Neuronal stem cell (in vitro differentiated cells): Measurements from ENCODE around the gene MRFAP1.
"Not testable (repeated sequence)": the region's sequence is repeated elsewhere in the genome, so short reads cannot be mapped to it uniquely, and the experiment has no call there.

Experiments used
- DNase-seq: peaks from one replicate; pipeline ENCODE4 v3.0.0-alpha.2; 2013; ENCODE audit warnings: low spot score
- H2AFZ ChIP-seq: one replicate; pipeline ENCODE4 v1.6.1; 2013; ENCODE audit warnings: mild to moderate bottlenecking, low read length, inconsistent platforms
- H2AK5ac ChIP-seq: 2 replicates; pipeline ENCODE4 v1.6.1; 2013; ENCODE audit warnings: low read depth, mild to moderate bottlenecking, inconsistent platforms, low read length, moderate library complexity, mixed read lengths
- H2BK120ac ChIP-seq: 2 replicates; pipeline ENCODE4 v1.6.1; 2013; ENCODE audit warnings: low read depth, mild to moderate bottlenecking, inconsistent platforms, low read length, moderate library complexity, mixed read lengths
- H2BK12ac ChIP-seq: one replicate; pipeline ENCODE4 v1.6.1; 2013; ENCODE audit warnings: low read length, inconsistent platforms
- H2BK15ac ChIP-seq: 2 replicates; pipeline ENCODE4 v1.6.1; 2013; ENCODE audit warnings: mild to moderate bottlenecking, low read length, inconsistent platforms, mixed read lengths
- H2BK5ac ChIP-seq: one replicate; pipeline ENCODE4 v1.6.1; 2013; ENCODE audit warnings: inconsistent platforms, mild to moderate bottlenecking, low read length, moderate library complexity
- H3K14ac ChIP-seq: one replicate; pipeline ENCODE4 v1.6.1; 2013; ENCODE audit warnings: low read length, inconsistent platforms
- H3K18ac ChIP-seq: 2 replicates; pipeline ENCODE4 v1.6.1; 2013; ENCODE audit warnings: low read length, inconsistent platforms
- H3K23ac ChIP-seq: 2 replicates; pipeline ENCODE4 v1.6.1; 2013; ENCODE audit warnings: low read depth, mild to moderate bottlenecking, mixed read lengths, low read length, inconsistent platforms; ENCODE audit not compliant: poor library complexity
- H3K27ac ChIP-seq: replicated peaks from 3 replicates; pipeline ENCODE4 v1.5.1; 2013; ENCODE audit warnings: low read length, inconsistent platforms
- H3K27me3 ChIP-seq, 3 experiments: 2 replicates each; pipeline ENCODE4 v1.6.1; 2013; ENCODE audit warnings: low read length in 3 of 3, mild to moderate bottlenecking in 2 of 3, inconsistent platforms in 1 of 3, low read depth in 1 of 3, mixed read lengths in 1 of 3, moderate library complexity in 1 of 3; ENCODE audit not compliant: control insufficient read depth in 3 of 3, insufficient read depth in 3 of 3
- H3K36me3 ChIP-seq, 2 donors: replicated peaks in 1 of 2; 2 replicates each; pipeline ENCODE4 v1.6.1; 2013; ENCODE audit warnings: low read length in 2 of 2; ENCODE audit not compliant: control insufficient read depth in 2 of 2, insufficient read depth in 2 of 2
- H3K4ac ChIP-seq: 2 replicates; pipeline ENCODE4 v1.6.1; 2013; ENCODE audit warnings: inconsistent platforms, mild to moderate bottlenecking, low read length, moderate library complexity
- H3K4me1 ChIP-seq, 2 donors: 1 replicate in 1 of 2; 2 replicates in 1 of 2; pipeline ENCODE4 v1.6.1; 2013; ENCODE audit warnings: low read length in 2 of 2, low read depth in 1 of 2; ENCODE audit not compliant: control insufficient read depth in 2 of 2, insufficient read depth in 1 of 2
- H3K4me2 ChIP-seq: one replicate; pipeline ENCODE4 v1.6.1; 2013; ENCODE audit warnings: mild to moderate bottlenecking, low read length, inconsistent platforms; ENCODE audit not compliant: insufficient read depth, poor library complexity, severe bottlenecking
- H3K4me3 ChIP-seq, 2 donors: 2 replicates each; pipeline ENCODE4 v1.5.1; 2013; ENCODE audit warnings: low read length in 2 of 2, mild to moderate bottlenecking in 2 of 2, inconsistent platforms in 1 of 2, moderate library complexity in 1 of 2
- H3K79me1 ChIP-seq: one replicate; pipeline ENCODE4 v1.6.1; 2013; ENCODE audit warnings: low read depth, mild to moderate bottlenecking, inconsistent platforms, low read length, moderate library complexity
- H3K9ac ChIP-seq: one replicate; pipeline ENCODE4 v1.6.1; 2013; ENCODE audit warnings: mild to moderate bottlenecking, low read depth, low read length, inconsistent platforms; ENCODE audit not compliant: poor library complexity
- H3K9me3 ChIP-seq, 2 donors: replicated peaks in 1 of 2; 2 replicates each; pipeline versions ENCODE3 to v1.6.1; 2013; ENCODE audit warnings: low read length in 2 of 2, mild to moderate bottlenecking in 2 of 2, inconsistent platforms in 1 of 2, low read depth in 1 of 2, mixed read lengths in 1 of 2, moderate library complexity in 1 of 2; ENCODE audit not compliant: control insufficient read depth in 2 of 2, insufficient read depth in 1 of 2
- H4K8ac ChIP-seq: one replicate; pipeline ENCODE4 v1.6.1; 2013; ENCODE audit warnings: low read depth, mild to moderate bottlenecking, inconsistent platforms, low read length, moderate library complexity
- H4K91ac ChIP-seq: one replicate; pipeline ENCODE4 v1.6.1; 2013; ENCODE audit warnings: low read length, low read depth, mild to moderate bottlenecking, inconsistent platforms; ENCODE audit not compliant: poor library complexity
- WGBS, 2 donors: extraction: QIAGEN DNeasy Blood & Tissue Kit; methylation state at CpG; one replicate each; pipeline ENCODE4 v1.1.7; 2013; ENCODE audit warnings: missing lambda C conversion rate in 2 of 2, mixed read lengths in 1 of 2; ENCODE audit not compliant: insufficient read length in 2 of 2, insufficient replicate concordance in 1 of 2; ENCODE audit errors: extremely low coverage in 2 of 2; 5-methylcytosine and 5-hydroxymethylcytosine counted together

The MRFAP1 gene

GRCh38 chr4:6673191-6673659, 32.7 kb downstream of the MRFAP1 start:
- not testable (repeated sequence) for DNase-seq, H4K91ac ChIP-seq, H2BK5ac ChIP-seq, H3K23ac ChIP-seq, H3K4ac ChIP-seq, H2AK5ac ChIP-seq, H3K9ac ChIP-seq, H3K14ac ChIP-seq, H3K4me1 ChIP-seq, H3K27me3 ChIP-seq, H2BK15ac ChIP-seq, H3K9me3 ChIP-seq, H3K18ac ChIP-seq, H4K8ac ChIP-seq, H2BK120ac ChIP-seq, H3K79me1 ChIP-seq, H2BK12ac ChIP-seq
- peaks cover 13 to 23% of the 10 kb centered on the region in 2 donors for H3K36me3 ChIP-seq
- H3K27ac ChIP-seq: peak overlapping the region; percentile 69
- peak overlapping the region; percentile 61 for H3K4me2 ChIP-seq
- H2AFZ ChIP-seq: peak overlapping the region; percentile 90
- WGBS, 2 donors: no CpG with 5 or more reads among the region's 14 CpGs
- H3K4me3 ChIP-seq: peak overlapping the region; percentile 60 to 75

GRCh38 chr4:6673660-6674499, 33.4 kb downstream of the MRFAP1 start:
- Histone ChIP-seq H3K27me3 (peaks cover 0 to 6% (median 0%) of the 10 kb centered on the region in 3 experiments), H3K4ac (no peak overlapping the region), H3K4me2 (peak overlapping the region; percentile 82), H3K18ac (peak overlapping the region; percentile 89), H2AFZ (peak overlapping the region; percentile 90), H4K8ac (no peak overlapping the region), H2BK5ac (peak overlapping the region; percentile 31), H3K79me1 (peaks cover 8% of the 10 kb centered on the region), H3K23ac (peak overlapping the region; percentile 92), H3K4me3 (peak overlapping the region; percentile 60 to 95), H2AK5ac (peak overlapping the region; percentile 17), H3K36me3 (peaks cover 15 to 23% of the 10 kb centered on the region in 2 donors), H3K9me3 (peaks cover 0 to 7% of the 10 kb centered on the region in 2 donors), H2BK15ac (no peak overlapping the region), H4K91ac (no peak overlapping the region), H2BK120ac (no peak overlapping the region), H3K14ac (peak overlapping the region; percentile 43), H3K27ac (peak overlapping the region; percentile 75), H3K9ac (peak overlapping the region; percentile 95), H2BK12ac (no peak overlapping the region), H3K4me1 (peaks cover 0 to 8% of the 10 kb centered on the region in 2 donors)
- no CpG with 5 or more reads among the region's 89 CpGs for WGBS, 2 donors
- DNase-seq: peak; percentile 94

- Histone ChIP-seq H3K27me3 (peaks cover 0 to 6% (median 0%) of the 10 kb centered on the region in 3 experiments), H4K91ac (no peak overlapping the region), H2BK15ac (no peak overlapping the region), H4K8ac (no peak overlapping the region), H3K9me3 (peaks cover 0 to 6% of the 10 kb centered on the region in 2 donors), H2BK120ac (no peak overlapping the region), H3K4ac (no peak overlapping the region), H2BK5ac (peak overlapping the region; percentile 31), H3K9ac (peak overlapping the region; percentile 95), H2BK12ac (no peak overlapping the region), H3K14ac (peak overlapping the region; percentile 43), H3K4me3 (peak overlapping the region; percentile 60 to 95), H3K79me1 (peaks cover 8% of the 10 kb centered on the region), H3K18ac (peak overlapping the region; percentile 89), H3K4me2 (peak overlapping the region; percentile 82), H2AK5ac (no peak overlapping the region), H3K23ac (peak overlapping the region; percentile 92), H3K27ac (no peak overlapping the region), H3K36me3 (peaks cover 14 to 23% of the 10 kb centered on the region in 2 donors), H2AFZ (peak overlapping the region; percentile 90), H3K4me1 (peaks cover 0 to 8% of the 10 kb centered on the region in 2 donors)
- WGBS, 2 donors: no CpG with 5 or more reads among the region's 40 CpGs
- peak; percentile 18 for DNase-seq
These were observed 34.1 kb downstream of the MRFAP1 start for GRCh38 chr4:6674500-6675149.
